Endodermal cell (in vitro differentiated cells): ENCODE data around the gene KCTD8. TPM values are rescaled to one million over a fixed set of nuclear protein-coding genes. Genes with fewer than 3 reads are reported as not detected.

Experiments
- DNase-seq: peaks from one replicate; pipeline ENCODE4 v3.0.0-alpha.2; 2017
- H3K27ac ChIP-seq: 2 replicates; pipeline ENCODE4 v1.5.1; 2013; ENCODE audit warnings: mild to moderate bottlenecking, low read depth, low read length, moderate library complexity
- H3K27me3 ChIP-seq: 2 replicates; pipeline ENCODE4 v1.6.1; 2013; ENCODE audit warnings: mild to moderate bottlenecking, low read length, moderate library complexity; ENCODE audit not compliant: insufficient read depth, control insufficient read depth, poor library complexity, severe bottlenecking
- H3K36me3 ChIP-seq: 2 replicates; pipeline ENCODE4 v1.7.0; 2013; ENCODE audit warnings: mild to moderate bottlenecking, low read length, moderate library complexity; ENCODE audit not compliant: control insufficient read depth, insufficient read depth
- H3K4me1 ChIP-seq: one replicate; pipeline ENCODE4 v1.7.0; 2013; ENCODE audit warnings: low read length; ENCODE audit not compliant: control insufficient read depth, insufficient read depth
- H3K4me3 ChIP-seq: 2 replicates; pipeline ENCODE4 v1.5.1; 2013; ENCODE audit warnings: mild to moderate bottlenecking, low read length, moderate library complexity
- H3K9ac ChIP-seq: 2 replicates; pipeline ENCODE4 v1.6.1; 2013; ENCODE audit warnings: mild to moderate bottlenecking, low read length, moderate library complexity; ENCODE audit not compliant: poor library complexity, severe bottlenecking; ENCODE audit errors: extremely low read depth
- H3K9me3 ChIP-seq: 2 replicates; pipeline ENCODE4 v1.6.1; 2013; ENCODE audit warnings: mild to moderate bottlenecking, low read length, moderate library complexity; ENCODE audit not compliant: control insufficient read depth
- H3K27ac Mint-ChIP-seq: 2 replicates; pipeline ENCODE4 v1.8.0; 2020; ENCODE audit warnings: mixed read lengths
- H3K27me3 Mint-ChIP-seq: 2 replicates; pipeline ENCODE4 v1.8.0; 2021; ENCODE audit warnings: mild to moderate bottlenecking, mixed read lengths; ENCODE audit not compliant: insufficient read depth
- H3K36me3 Mint-ChIP-seq: 2 replicates; pipeline ENCODE4 v1.8.0; 2020; ENCODE audit warnings: low read depth, mixed read lengths
- H3K4me1 Mint-ChIP-seq: 2 replicates; pipeline ENCODE4 v1.8.0; 2020; ENCODE audit warnings: mixed read lengths
- H3K4me3 Mint-ChIP-seq: 2 replicates; pipeline ENCODE4 v1.8.0; 2020; ENCODE audit warnings: mild to moderate bottlenecking, moderate library complexity, mixed read lengths
- H3K9me3 Mint-ChIP-seq: 2 replicates; pipeline ENCODE4 v1.8.0; 2020; ENCODE audit warnings: mild to moderate bottlenecking, mixed read lengths
- CTCF ChIP-seq: fragments of 200-600 bp; sonication (generic); conservative IDR thresholded peaks from 2 replicates; pipeline ENCODE4 v1.5.0; 2021; ENCODE audit warnings: antibody characterized with exemption, mild to moderate bottlenecking
- WGBS, 2 experiments: methylation state at CpG; one replicate each; pipeline versions ENCODE4 v1.1.5 to v1.1.7; 2013; ENCODE audit warnings: missing lambda C conversion rate in 2 of 2, mixed read lengths in 1 of 2; ENCODE audit not compliant: insufficient coverage in 1 of 2, insufficient read length in 1 of 2; 5-methylcytosine and 5-hydroxymethylcytosine counted together
- total RNA-seq, 2 donors: library from RNA; stranded (reverse); fragmentation: NEBNext Ultra II Directional in 1 of 2; extraction: Animal tissue kit (Norgen Biotek cat#: 25700) in 1 of 2; gene quantifications; 2 replicates in 1 of 2; 3 replicates in 1 of 2; pipeline ENCODE4 v1.2.1, GENCODE V29; 2021

The KCTD8 gene
- total RNA-seq, 2 donors from 2014 or later = 0.88 to 1.2 TPM

- TF ChIP-seq CTCF = no peak
- no peaks in the 10 kb centered on the region for H3K9me3 ChIP-seq
Measured at GRCh38 chr4:44368413-44369167, 80.0 kb downstream of the KCTD8 start.

GRCh38 chr4:44354172-44354571, 94.4 kb downstream of the KCTD8 start:
- H3K27ac ChIP-seq = no peak overlapping the region
- no peak overlapping the region for H3K27ac Mint-ChIP-seq
- no peak for DNase-seq
- no peak overlapping the region for H3K4me3 Mint-ChIP-seq
- H3K9ac ChIP-seq = no peak overlapping the region
- H3K9me3 Mint-ChIP-seq = no peaks in the 10 kb centered on the region
- no peaks in the 10 kb centered on the region for H3K27me3 Mint-ChIP-seq
- no peaks in the 10 kb centered on the region for H3K36me3 Mint-ChIP-seq
- H3K4me1 Mint-ChIP-seq = peaks cover 8% of the 10 kb centered on the region
- H3K27me3 ChIP-seq = no peaks in the 10 kb centered on the region
- H3K36me3 ChIP-seq = no peaks in the 10 kb centered on the region
- TF ChIP-seq CTCF = no peak
- no peak overlapping the region for H3K4me3 ChIP-seq
- H3K4me1 ChIP-seq = no peaks in the 10 kb centered on the region
- 90 to 96% methylated on average over 3 of the region's 3 CpGs for WGBS, 2 experiments
- H3K9me3 ChIP-seq = no peaks in the 10 kb centered on the region

More at GRCh38 chr4:44368413-44369167, 80.0 kb downstream of the KCTD8 start:
- no peak overlapping the region for H3K27ac ChIP-seq
- Mint-ChIP-seq H3K9me3 (no peaks in the 10 kb centered on the region), H3K4me3 (no peak overlapping the region), H3K4me1 (peaks cover 1% of the 10 kb centered on the region), H3K27ac (no peak overlapping the region), H3K27me3 (no peaks in the 10 kb centered on the region), H3K36me3 (no peaks in the 10 kb centered on the region)
- no peaks in the 10 kb centered on the region for H3K4me1 ChIP-seq
- H3K36me3 ChIP-seq = no peaks in the 10 kb centered on the region
- DNase-seq = no peak
- no peaks in the 10 kb centered on the region for H3K27me3 ChIP-seq
- WGBS, 2 experiments = 92% methylated on average over 3 of the region's 3 CpGs
- no peak overlapping the region for H3K9ac ChIP-seq
- H3K4me3 ChIP-seq = no peak overlapping the region

- TF ChIP-seq CTCF = no peak
- Mint-ChIP-seq H3K4me3 (no peak overlapping the region), H3K4me1 (peaks cover 8% of the 10 kb centered on the region), H3K36me3 (no peaks in the 10 kb centered on the region), H3K27ac (no peak overlapping the region), H3K9me3 (no peaks in the 10 kb centered on the region), H3K27me3 (no peaks in the 10 kb centered on the region)
- Histone ChIP-seq H3K27me3 (no peaks in the 10 kb centered on the region), H3K27ac (no peak overlapping the region), H3K4me3 (no peak overlapping the region), H3K9me3 (no peaks in the 10 kb centered on the region), H3K36me3 (no peaks in the 10 kb centered on the region), H3K9ac (no peak overlapping the region), H3K4me1 (no peaks in the 10 kb centered on the region)
- WGBS, 2 experiments = 97% methylated on average over 3 of the region's 3 CpGs; no CpG with 5 or more reads in 1 of the 2 experiments
- no peak for DNase-seq
Measured at GRCh38 chr4:44351069-44351468, 97.5 kb downstream of the KCTD8 start.
